GM03348 (cell line): ENCODE measurements around the gene DRD1.
"Not testable (repeated sequence)": the region's sequence is repeated elsewhere in the genome, so short reads cannot be mapped to it uniquely, and the experiment has no call there.

ENCODE experiments used
- DNase-seq: peaks from one replicate; pipeline ENCODE4 v3.0.0; 2012; ENCODE audit warnings: low spot score

The DRD1 gene

GRCh38 chr5:175424594-175424993 lies 19.4 kb downstream of the DRD1 start:
- not testable (repeated sequence) for DNase-seq

DNA sequence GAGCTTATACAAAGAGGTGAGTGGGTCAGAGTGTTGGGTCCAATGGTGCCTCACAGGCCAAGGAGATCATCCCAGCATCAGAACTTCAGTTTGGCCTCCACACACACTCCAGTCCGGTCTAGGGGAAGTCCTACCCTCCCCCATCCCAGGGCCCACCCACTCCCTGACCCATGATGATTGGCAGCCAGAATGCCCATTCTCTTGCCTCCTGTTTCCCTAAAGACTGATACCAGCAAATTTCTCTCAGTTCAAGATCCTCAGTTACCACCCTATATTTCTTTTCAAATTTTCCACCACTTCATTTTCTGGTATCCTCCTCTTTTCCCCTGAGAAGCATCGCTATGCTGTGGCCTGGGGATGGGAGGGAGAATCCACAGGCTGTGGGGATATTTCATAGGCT lies 21.9 kb downstream of the DRD1 start:
- DNase-seq = no peak

DNA sequence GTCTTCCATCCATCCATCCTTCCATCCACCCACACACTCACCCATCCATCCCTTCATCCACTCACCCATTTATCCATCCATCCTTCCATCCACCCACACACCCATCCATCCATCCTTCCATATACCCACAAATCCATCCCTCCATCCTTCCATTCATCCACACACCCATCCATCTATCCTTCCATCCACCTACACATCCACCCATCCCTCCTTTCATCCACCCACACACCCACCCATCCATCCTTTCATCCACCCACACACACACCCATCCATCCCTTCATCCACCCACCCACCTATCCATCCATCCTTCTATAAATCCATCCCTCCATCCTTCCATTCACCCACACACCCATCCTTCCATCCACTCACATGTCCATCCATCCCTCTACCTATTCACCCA lies 23.6 kb downstream of the DRD1 start:
- no peak for DNase-seq

DNA sequence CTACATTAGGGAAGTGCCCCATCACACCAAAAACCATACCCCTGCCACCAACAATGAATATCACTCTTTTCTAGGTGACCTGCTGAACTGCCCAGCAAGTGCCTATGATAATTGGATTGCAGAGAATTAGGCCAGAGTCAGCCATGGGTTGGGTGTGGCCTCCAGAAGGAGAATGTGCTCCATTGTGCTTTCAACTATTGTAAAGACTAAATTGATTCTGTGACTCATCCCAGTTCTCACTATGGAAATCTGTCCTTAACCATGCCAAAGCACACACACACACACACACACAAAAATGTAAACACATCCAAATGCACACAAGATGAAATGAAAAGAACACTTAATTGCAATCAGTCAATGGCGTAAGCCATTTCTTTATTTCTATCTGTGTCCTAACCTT lies 25.7 kb downstream of the DRD1 start:
- no peak for DNase-seq

DNA sequence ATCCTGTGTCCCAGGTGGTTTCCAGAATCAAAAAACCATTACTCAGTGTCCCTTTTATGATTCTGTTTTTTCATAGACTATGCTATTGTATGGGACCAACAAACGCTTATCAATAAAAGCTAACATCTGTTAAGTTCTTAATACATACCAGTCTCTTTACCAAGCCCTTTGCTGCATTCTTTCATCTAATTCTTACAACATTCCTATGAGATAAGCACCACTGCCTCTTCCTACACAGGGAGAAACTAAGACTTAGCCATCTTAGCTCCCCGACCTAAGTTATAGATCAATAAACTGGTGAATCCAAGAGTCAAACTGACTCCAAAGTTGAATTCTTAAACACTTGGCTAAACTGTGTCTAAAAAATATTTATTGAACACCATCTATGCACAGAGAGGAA lies 26.6 kb downstream of the DRD1 start:
- DNase-seq = no peak

- no peak for DNase-seq
These were observed 28.7 kb downstream of the DRD1 start for GRCh38 chr5:175415303-175415702.

GRCh38 chr5:175410926-175411325 lies 33.1 kb downstream of the DRD1 start:
- DNase-seq = no peak

- DNase-seq = no peak
These were observed 37.7 kb downstream of the DRD1 start for GRCh38 chr5:175406300-175406699.

DNA sequence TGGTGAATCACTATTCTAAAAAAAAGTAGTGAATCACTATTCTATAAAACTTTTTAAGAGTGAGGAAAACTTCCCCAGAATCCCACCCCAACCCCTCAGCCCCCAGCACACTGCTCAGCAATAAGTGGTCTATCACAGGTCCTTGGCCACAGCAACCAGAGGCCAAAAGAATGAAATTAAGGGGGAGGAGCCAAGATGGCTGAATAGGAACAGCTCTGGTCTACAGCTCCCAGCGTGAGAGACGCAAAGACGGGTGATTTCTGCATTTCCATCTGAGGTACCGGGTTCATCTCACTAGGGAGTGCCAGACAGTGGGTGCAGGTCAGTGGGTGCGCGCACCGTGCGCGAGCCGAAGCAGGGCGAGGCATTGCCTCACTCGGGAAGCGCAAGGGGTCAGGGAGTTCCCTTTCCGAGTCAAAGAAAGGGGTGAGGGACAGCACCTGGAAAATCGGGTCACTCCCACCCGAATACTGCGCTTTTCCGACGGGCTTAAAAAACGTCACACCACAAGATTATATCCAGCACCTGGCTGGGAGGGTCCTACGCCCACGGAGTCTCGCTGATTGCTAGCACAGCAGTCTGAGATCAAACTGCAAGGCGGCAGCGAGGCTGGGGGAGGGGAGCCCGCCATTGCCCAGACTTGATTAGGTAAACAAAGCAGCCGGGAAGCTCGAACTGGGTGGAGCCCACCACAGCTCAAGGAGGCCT lies 46.2 kb downstream of the DRD1 start:
- not testable (repeated sequence) for DNase-seq

GRCh38 chr5:175395430-175395829 lies 48.6 kb downstream of the DRD1 start:
- DNase-seq = not testable (repeated sequence)

DNA sequence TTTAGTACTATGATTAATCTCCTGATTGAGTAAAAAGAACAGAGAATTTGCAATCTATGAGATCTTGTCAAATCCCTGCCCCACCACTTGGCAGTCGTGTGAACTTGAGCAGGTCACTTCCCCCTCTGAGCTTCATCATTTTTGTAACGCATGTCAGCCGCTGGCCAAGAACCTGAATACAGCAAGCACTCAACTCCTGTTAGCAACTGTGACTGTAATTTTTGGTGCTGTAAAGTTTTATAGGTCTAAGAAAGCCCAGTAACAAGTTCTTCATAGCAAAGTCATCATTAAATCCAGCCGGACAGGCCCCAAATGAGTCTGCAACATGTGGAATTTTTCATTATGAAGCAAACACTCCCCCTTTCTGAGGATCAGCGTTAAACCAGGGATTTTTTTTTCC lies 49.4 kb downstream of the DRD1 start:
- no peak for DNase-seq

- DNase-seq = no peak
These were observed 50.1 kb downstream of the DRD1 start for GRCh38 chr5:175393897-175394296.

DNA sequence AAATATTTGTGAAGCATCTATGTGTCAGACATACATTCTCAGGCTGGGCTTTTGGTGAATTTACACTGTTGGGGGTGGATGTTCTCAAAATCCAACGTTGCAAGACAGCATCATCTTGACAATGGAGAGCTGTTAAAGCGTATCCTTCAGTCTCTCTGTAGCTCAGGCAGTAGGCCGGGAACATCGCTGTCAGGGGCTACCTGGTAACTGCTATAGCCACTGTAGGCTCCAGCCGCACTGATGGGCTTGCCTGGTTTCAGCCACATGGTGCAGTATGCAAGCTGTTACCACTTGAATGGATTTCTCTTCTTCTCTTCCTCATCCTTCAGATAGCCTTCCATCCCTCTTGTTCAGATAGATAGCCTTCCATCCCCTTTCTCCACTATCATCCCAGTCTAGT lies 51.7 kb downstream of the DRD1 start:
- DNase-seq = no peak

DNA sequence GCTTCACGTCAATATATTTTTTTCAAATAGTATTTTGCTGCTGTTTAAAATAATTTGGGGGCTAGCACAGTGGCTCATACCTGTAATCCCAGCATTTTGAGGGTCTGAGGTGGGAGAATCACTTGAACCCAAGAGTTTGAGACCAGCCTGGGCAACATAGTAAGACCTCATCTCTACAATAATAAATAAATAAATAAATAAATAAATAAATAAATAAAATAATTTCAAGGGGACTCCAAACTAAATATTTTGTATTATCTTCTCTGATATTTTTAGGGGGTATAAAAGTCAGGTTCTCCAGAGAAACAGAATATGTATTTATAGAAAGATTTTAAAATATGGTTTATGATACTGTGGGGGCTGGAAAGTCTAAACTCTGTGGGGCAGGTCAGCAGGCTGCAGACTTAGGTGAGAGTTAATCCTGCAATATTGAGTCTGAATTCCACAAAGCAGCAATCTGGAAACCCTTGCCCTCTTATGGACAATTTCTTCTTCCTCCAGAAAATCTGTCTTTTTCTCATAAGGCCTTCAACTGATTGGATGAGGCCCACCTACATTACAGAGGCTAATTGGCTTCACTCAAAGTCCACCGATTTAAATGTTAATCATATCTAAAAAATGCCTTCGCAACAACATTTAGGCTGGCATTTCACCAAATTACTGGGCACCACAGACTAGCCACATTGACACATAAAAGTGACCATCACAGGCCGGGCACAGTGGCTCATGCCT lies 53.5 kb downstream of the DRD1 start:
- no peak for DNase-seq
